Activated T-cell treated with anti-CD3 and anti-CD28 coated beads, Interleukin-2, amount 50 U/mL, for 72 hours (primary cell): ENCODE data around the gene ZC2HC1B. TPM values are rescaled to one million over a fixed set of nuclear protein-coding genes. Genes with fewer than 3 reads are reported as not detected.
"Not testable (repeated sequence)": the region's sequence is repeated elsewhere in the genome, so short reads cannot be mapped to it uniquely, and the experiment has no call there.

Source experiments
- ATAC-seq, 2 donors: fragments of 150-1000 bp; cut with Tn5 transposase; replicated peaks in 1 of 2; 2 replicates each; pipeline ENCODE4 v1.10.0; 2021; ENCODE audit warnings: moderate library complexity in 2 of 2, mild to moderate bottlenecking in 1 of 2
- DNase-seq, 2 donors: peaks; one replicate each; pipeline ENCODE4 v3.0.0; 2021 to 2022; ENCODE audit warnings: mixed read lengths in 1 of 2
- H3K27ac Mint-ChIP-seq: one replicate; pipeline ENCODE4 v1.8.0; 2022; ENCODE audit warnings: mild to moderate bottlenecking, moderate library complexity, mixed read lengths
- H3K27me3 Mint-ChIP-seq: one replicate; pipeline ENCODE4 v1.8.0; 2022; ENCODE audit warnings: low read depth, mixed read lengths
- H3K36me3 Mint-ChIP-seq, 2 donors: one replicate each; pipeline ENCODE4 v1.8.0; 2022; ENCODE audit warnings: mixed read lengths in 2 of 2, mild to moderate bottlenecking in 1 of 2; ENCODE audit not compliant: insufficient read depth in 2 of 2
- H3K4me1 Mint-ChIP-seq: one replicate; pipeline ENCODE4 v1.8.0; 2022; ENCODE audit warnings: low read depth, mixed read lengths
- H3K4me3 Mint-ChIP-seq, 2 donors: one replicate each; pipeline ENCODE4 v1.8.0; 2022; ENCODE audit warnings: mild to moderate bottlenecking in 2 of 2, mixed read lengths in 2 of 2, moderate library complexity in 2 of 2
- H3K9me3 Mint-ChIP-seq, 2 donors: one replicate each; pipeline ENCODE4 v1.8.0; 2022; ENCODE audit warnings: mixed read lengths in 2 of 2
- total RNA-seq, 2 donors: library from RNA; stranded (reverse); gene quantifications; one replicate each; pipeline ENCODE4 v1.2.3, GENCODE V29; 2022

ZC2HC1B gene
- total RNA-seq, 2 donors from 2014 or later = not detected

DNA sequence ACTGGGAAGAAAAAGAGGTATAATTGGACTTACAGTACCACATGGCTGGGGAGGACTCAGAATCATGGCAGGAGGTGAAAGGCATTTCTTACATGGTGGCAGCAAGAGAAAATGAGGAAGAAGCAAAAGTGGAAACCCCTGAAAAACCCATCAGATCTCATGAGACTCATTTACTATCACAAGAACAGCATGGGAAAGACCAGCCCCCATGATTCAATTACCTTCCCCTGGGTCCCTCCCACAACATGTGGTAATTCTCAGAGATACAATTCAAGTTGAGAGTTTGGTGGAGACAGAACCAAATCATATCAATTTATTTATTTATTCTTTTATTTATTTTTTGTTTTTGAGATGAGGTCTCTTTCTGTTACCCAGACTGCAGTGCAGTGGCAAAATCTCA, 10.2 kb downstream of the ZC2HC1B start:
- Mint-ChIP-seq H3K4me1 (peaks cover 18% of the 10 kb centered on the region), H3K36me3 (peaks cover 12 to 24% of the 10 kb centered on the region in 2 donors), H3K9me3 (peaks cover 4 to 21% of the 10 kb centered on the region in 2 donors)
- DNase-seq, H3K4me3 Mint-ChIP-seq, H3K27ac Mint-ChIP-seq, ATAC-seq, H3K27me3 Mint-ChIP-seq: not testable (repeated sequence)

DNA sequence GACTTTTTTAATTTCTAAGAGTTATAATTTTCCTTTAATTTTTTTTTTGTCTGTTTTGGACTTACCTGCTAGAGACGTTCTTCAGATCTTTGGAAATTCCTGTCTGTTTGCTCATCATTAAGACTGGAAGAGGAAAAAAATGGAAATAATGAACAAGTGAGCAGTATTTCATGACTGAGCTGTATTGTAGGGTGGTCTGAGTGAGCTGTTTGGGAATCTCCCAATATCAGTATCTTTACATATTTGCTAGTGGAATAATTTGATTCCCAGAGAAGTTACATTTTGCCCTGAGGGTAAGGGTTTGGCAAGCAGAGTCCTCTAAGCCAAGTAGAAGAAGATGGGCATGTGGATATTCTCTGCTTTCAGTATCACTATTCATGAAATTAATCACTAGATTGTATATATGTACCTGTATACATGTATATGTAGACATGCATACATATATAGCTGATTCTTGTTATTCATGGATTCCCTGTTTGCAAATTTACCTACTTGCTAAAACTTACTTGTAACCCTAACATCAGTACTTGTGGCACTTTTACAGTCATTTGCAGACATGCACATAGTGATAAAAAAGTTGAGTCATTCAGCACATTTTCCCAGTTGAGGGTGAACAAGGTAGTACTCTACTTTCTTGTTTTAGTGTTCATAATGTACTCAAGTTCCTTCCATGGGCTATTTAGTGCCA, 13.5 kb downstream of the ZC2HC1B start:
- no peak overlapping the region for H3K4me3 Mint-ChIP-seq
- ATAC-seq = peak; percentile 88 to 93
- H3K36me3 Mint-ChIP-seq = peaks cover 12 to 23% of the 10 kb centered on the region in 2 donors

DNA sequence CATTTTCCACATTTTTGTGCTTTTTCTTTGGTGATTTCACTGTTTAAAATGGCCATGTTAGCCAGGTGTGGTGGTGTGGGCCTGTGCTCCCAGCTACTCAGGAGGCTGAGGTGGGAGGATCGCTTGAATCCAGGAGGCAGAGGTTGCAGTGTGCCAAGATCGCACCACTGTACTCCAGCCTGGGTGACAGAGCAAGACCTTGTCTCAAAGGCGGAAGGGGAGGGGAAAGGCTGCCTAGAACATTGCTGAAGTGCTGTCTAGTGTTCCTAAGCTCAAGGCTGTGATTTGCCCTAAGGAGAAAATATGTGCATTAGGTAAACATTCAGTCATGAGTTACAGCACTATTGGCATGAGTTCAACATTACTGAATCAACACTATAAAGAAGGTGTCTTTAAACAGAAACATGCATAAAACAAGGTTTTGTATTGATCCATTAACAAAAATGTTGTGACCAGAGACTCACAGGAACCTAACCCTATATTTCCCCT, 14.0 kb downstream of the ZC2HC1B start:
- Mint-ChIP-seq H3K36me3 (peaks cover 12 to 22% of the 10 kb centered on the region in 2 donors), H3K4me1 (peaks cover 11% of the 10 kb centered on the region), H3K27ac (no peak overlapping the region), H3K27me3 (no peaks in the 10 kb centered on the region), H3K9me3 (peaks cover 4 to 18% of the 10 kb centered on the region in 2 donors), H3K4me3 (no peak overlapping the region)
- DNase-seq (no peak), ATAC-seq (no peak)

More for the DNA sequence above, 13.5 kb downstream of the ZC2HC1B start:
- Mint-ChIP-seq H3K27me3 (no peaks in the 10 kb centered on the region), H3K9me3 (peaks cover 4 to 18% of the 10 kb centered on the region in 2 donors), H3K4me1 (peaks cover 14% of the 10 kb centered on the region), H3K27ac (no peak overlapping the region)
- no peak for DNase-seq

DNA sequence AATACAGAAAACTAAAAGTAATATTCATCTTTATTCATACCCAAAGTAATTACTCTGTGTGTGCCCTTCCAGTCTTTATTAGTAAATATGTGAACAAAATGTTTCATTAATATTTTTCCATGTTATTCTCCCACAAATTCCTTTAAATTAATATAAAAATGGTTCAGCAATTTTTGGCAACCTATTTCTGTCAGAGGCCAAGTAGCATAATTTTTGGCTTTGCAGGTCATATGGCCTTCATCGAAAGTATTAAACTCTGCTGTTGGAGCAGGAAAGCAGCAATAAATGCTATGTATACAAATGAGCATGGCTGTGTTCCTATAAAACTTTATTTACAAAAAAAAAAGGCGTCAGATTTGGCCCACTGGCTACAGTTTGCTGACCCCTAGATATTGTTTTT, 16.1 kb downstream of the ZC2HC1B start:
- Mint-ChIP-seq H3K4me1 (peaks cover 11% of the 10 kb centered on the region), H3K9me3 (peaks cover 3 to 9% of the 10 kb centered on the region in 2 donors), H3K27ac (no peak overlapping the region), H3K27me3 (no peaks in the 10 kb centered on the region), H3K4me3 (no peak overlapping the region), H3K36me3 (peaks cover 9 to 12% of the 10 kb centered on the region in 2 donors)
- no peak for DNase-seq
- no peak for ATAC-seq

DNA sequence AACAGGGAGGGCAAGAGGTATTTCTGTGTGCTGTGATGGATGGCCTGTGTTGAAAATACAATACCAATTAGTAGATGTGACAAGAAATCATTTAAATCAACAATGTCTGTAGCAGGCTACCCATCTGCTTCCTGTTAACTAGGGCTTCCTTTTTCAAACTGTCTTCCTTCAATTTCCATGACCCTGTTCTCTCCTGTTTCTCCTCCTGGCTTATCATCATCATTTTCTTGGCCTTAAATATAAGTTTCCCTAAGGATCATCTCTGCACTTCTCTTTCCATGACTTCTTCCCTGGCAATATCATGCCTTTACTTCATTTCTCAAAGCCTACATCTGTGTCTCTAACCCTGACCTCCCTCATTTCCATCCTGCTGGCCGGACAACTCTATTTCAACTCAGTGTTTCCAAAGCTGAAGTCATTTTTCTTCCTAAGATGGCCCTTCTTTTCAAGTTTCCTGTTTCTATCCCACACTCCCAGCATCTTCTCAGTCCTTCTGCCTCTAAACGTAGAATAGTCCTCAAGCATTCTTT, 18.2 kb downstream of the ZC2HC1B start:
- H3K27me3 Mint-ChIP-seq = no peaks in the 10 kb centered on the region
- H3K4me3 Mint-ChIP-seq = no peak overlapping the region
- ATAC-seq = no peak
- H3K27ac Mint-ChIP-seq = no peak overlapping the region
- H3K4me1 Mint-ChIP-seq = peaks cover 10% of the 10 kb centered on the region
- peaks cover 2 to 3% of the 10 kb centered on the region in 2 donors for H3K9me3 Mint-ChIP-seq
- peaks cover 2 to 5% of the 10 kb centered on the region in 2 donors for H3K36me3 Mint-ChIP-seq
- DNase-seq = no peak

DNA sequence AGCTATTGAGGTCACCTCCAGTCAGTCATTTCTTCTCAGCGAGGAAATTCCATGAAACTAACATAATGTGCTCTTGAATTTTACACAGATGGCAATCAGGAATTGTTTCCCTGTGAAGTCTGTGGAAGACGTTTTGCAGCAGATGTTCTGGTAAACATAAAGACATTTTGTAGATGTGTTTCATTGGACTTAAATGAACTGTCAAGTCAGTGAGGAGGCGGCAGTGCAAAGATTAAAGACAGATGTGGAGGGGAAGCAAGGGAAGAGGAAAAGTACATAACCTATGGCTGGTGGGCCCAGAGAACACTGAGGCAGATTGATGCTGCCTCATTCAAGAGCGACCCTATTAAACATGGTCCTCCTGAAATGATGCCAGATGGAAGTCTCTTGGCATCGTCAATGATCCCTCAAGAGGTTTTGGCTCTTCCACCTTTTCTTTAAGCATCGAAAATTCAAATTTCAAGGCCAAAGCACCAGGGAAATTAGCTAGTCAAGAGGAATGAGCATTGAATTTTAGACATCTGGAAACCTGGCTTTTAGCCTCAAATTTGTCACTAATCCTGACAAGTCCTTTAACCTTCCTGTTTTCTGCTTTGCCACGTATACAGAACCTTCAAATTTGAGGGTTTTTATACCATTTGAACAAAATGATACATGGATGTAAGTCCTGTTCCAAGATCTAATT, 20.1 kb downstream of the ZC2HC1B start:
- Mint-ChIP-seq H3K27ac (no peak overlapping the region), H3K4me1 (no peaks in the 10 kb centered on the region)

DNA sequence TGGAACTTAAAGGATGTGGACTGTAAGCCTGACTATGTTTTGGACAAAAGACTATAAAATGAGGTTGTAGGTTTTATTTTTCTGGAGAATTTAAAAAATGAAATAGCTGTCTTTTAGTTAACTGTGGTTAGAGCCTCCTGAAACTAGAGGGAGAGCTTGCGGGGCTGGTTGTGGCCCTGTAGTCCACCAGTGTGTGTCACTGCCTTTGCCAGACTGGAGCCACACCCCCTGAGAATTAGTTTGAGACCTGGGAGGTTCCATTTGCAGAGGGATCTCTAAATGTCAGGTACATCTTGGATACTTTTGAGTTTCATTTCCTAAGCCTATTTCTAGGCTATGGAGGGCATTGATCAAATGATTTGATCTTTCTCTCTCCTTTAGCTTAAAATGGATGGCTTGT, 20.8 kb downstream of the ZC2HC1B start:
- Mint-ChIP-seq H3K4me1 (no peaks in the 10 kb centered on the region), H3K9me3 (no peaks in the 10 kb centered on the region), H3K4me3 (no peak overlapping the region), H3K27me3 (no peaks in the 10 kb centered on the region), H3K36me3 (no peaks in the 10 kb centered on the region), H3K27ac (no peak overlapping the region)
- ATAC-seq = no peak
- DNase-seq = no peak

More for the DNA sequence above, 20.1 kb downstream of the ZC2HC1B start:
- Mint-ChIP-seq H3K9me3 (no peaks in the 10 kb centered on the region), H3K4me3 (no peak overlapping the region), H3K36me3 (peaks cover 0 to 2% of the 10 kb centered on the region in 2 donors), H3K27me3 (no peaks in the 10 kb centered on the region)
- no peak for ATAC-seq
- DNase-seq = no peak

DNA sequence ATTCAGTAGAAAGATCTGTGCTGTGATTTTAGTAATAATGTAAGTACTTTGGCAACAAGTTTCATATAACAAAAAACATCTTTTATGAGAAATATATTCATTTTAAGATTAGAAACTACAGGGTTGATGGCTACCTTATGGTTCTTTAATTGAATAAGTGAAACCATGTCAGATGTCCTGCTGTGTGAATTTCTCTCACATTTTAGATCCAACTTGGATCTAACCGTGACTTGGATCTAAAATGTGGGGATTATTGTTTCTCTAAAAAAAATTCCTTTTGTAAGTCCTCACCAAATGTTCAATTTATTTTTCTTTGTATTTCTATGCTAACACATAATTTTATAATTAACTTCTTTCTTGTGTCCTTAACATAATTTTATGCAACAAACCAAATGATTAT, 30.4 kb downstream of the ZC2HC1B start:
- Mint-ChIP-seq H3K27ac (no peak overlapping the region), H3K36me3 (no peaks in the 10 kb centered on the region), H3K4me1 (no peaks in the 10 kb centered on the region), H3K9me3 (no peaks in the 10 kb centered on the region), H3K4me3 (no peak overlapping the region), H3K27me3 (no peaks in the 10 kb centered on the region)
- DNase-seq (no peak), ATAC-seq (no peak)

DNA sequence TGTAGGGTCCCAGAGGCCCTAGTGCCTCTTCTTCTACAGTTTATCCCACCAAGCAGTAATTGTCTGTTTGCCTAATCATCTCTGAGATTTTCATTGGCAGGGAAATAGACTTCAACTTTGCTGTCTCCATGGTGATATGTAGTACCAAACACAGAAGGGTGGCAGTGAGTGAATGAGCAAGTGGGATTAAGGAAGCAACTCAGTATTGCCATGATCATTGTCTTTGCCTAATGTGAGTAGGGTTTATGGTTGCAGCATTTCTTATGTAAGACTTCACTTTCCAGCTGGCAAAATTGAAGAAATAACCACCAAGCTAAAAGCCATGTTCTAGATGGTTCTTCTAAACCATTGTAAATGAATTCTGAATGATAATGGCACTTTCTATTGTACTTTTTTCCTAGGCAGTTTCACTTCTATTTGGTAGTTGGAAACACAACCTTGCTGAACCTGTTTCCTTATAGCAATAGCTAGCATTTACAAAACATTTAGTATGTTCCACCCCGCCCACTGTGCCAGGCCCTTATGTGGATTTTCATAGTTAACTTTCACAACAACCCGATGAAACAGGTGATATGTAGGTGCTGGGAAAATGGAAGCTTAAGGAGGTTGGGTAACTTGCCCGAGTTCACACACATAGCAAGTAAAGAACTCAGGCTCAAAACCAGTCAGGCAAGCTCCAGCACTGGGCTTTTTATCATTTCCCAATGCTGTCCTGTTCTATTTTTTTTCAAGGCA, 32.0 kb downstream of the ZC2HC1B start:
- ATAC-seq = no peak
- H3K4me1 Mint-ChIP-seq = no peaks in the 10 kb centered on the region

DNA sequence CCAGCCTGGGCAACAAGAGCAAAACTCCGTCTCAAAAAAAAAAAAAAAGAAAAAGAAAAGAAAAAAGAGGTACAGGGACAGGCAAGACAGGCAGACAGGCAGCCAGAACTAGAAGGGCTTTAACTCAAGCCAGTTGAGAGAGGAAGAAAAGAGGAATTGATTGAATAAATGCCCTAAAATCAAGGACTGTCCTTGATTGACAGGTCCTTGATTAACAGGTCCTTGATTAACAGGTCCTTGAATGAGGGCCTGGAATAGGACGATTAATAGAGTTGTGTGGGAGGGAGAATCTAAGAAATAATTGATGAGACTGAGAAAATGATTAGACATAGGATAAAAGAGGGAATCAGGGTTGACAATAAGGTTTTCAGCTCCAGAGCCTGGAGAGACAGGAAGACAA, 36.1 kb downstream of the ZC2HC1B start:
- no peak for DNase-seq
- H3K9me3 Mint-ChIP-seq = no peaks in the 10 kb centered on the region
- H3K4me1 Mint-ChIP-seq = no peaks in the 10 kb centered on the region
- H3K36me3 Mint-ChIP-seq = no peaks in the 10 kb centered on the region
- no peak overlapping the region for H3K27ac Mint-ChIP-seq
- no peak overlapping the region for H3K4me3 Mint-ChIP-seq
- H3K27me3 Mint-ChIP-seq = no peaks in the 10 kb centered on the region
- no peak for ATAC-seq

More for the DNA sequence above, 32.0 kb downstream of the ZC2HC1B start:
- no peak overlapping the region for H3K4me3 Mint-ChIP-seq
- no peaks in the 10 kb centered on the region for H3K9me3 Mint-ChIP-seq
- no peaks in the 10 kb centered on the region for H3K36me3 Mint-ChIP-seq
- no peaks in the 10 kb centered on the region for H3K27me3 Mint-ChIP-seq
- H3K27ac Mint-ChIP-seq = no peak overlapping the region
- no peak for DNase-seq

DNA sequence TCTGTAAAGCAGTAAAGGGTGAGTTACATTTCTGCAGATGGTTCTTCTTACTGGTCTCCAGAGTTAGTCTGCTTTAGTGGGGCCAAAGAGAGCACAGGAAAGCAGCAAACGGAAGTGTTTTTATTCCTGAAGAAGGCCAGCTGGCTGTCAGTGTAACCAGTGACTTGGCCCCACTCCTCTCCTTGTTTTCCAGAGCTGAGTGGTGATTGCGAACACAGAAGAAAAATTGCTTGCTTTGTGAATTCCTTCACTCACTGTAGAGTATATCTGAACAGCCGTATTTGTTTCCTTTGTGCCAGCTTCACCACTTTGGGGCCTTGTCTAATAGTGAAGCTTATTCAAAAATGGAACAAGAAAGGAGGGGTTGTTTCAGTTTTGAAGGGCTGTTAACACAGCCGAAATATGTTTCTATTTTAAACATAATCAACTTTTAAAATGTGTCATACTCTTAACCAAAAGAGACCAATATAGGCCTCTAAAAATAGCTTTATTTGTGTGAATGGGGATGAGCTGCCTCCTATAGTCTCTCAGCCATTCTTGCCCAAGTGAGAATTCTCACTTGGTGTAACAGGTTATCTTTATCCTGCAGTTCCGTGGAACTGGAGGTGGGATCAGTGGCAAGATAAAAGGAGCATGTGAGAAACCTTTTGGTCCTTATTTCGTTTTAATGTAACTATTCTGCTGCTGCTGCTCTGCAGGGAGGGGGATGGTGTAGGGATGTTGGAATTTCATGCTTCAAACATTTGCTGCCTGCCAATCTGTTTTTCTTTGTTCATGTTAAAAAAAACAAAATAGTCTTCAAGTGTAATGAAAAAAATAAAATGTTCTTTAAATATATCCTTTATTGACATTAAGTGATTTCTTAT, 37.8 kb downstream of the ZC2HC1B start:
- peak; percentile 64 to 84 for ATAC-seq
- Mint-ChIP-seq H3K9me3 (peaks cover 0 to 4% of the 10 kb centered on the region in 2 donors), H3K4me3 (peak overlapping the region in 1 of 2 donors; percentile 10), H3K4me1 (no peaks in the 10 kb centered on the region), H3K27ac (no peak overlapping the region), H3K36me3 (no peaks in the 10 kb centered on the region), H3K27me3 (no peaks in the 10 kb centered on the region)
- DNase-seq = no peak

DNA sequence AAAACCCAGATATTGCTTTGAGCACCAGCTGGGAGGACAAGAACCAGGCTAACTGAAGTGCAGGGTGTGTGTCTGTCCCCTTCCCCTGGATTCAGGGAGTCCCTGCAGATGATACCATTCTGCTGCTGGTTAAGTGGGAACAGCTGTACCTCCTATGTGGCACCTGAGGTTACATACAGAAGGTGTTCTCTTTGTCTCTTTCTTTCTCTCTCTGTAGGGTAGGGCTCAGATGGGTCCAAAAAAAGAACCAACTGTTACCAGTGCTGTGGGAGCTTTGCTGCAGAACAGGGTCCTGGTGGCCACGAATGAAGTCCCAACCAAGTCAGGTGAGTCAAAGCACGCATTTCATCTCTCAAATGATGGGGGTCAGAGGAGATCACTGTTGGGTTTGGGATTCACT, 38.6 kb downstream of the ZC2HC1B start:
- ATAC-seq (no peak), DNase-seq (no peak)
- peaks cover 0 to 4% of the 10 kb centered on the region in 2 donors for H3K9me3 Mint-ChIP-seq
- no peaks in the 10 kb centered on the region for H3K36me3 Mint-ChIP-seq
- H3K4me3 Mint-ChIP-seq = no peak overlapping the region
- no peaks in the 10 kb centered on the region for H3K27me3 Mint-ChIP-seq
- H3K4me1 Mint-ChIP-seq = no peaks in the 10 kb centered on the region
- H3K27ac Mint-ChIP-seq = no peak overlapping the region
